Calu3 (cell line): ENCODE data around the gene CYB5B. TPM values are rescaled to one million over a fixed set of nuclear protein-coding genes. Genes with fewer than 3 reads are reported as not detected.

Experiments
- BruUV-seq: library from RNA; stranded (reverse); fragments of 400-500 nt; replicated peaks from 2 replicates; lab custom pipeline; 2021; lab: Mats Ljungman, UMichigan
- CTCF ChIA-PET: fragments of 300-600 bp; sonication (Branson Sonifier 250); formaldehyde crosslinking; loops from one replicate; lab custom pipeline; 2022; ENCODE audit warnings: antibody characterized with exemption; lab: Charles Lee
- DNase-seq: peaks from one replicate; pipeline ENCODE4 v3.0.0; 2022
- H3K27ac Mint-ChIP-seq: one replicate; pipeline ENCODE4 v1.8.0; 2022; ENCODE audit warnings: mixed read lengths; ENCODE audit not compliant: unreplicated experiment
- H3K27me3 Mint-ChIP-seq: one replicate; pipeline ENCODE4 v1.8.0; 2022; ENCODE audit warnings: mixed read lengths; ENCODE audit not compliant: unreplicated experiment
- H3K36me3 Mint-ChIP-seq: one replicate; pipeline ENCODE4 v1.8.0; 2022; ENCODE audit warnings: mild to moderate bottlenecking, moderate library complexity, mixed read lengths; ENCODE audit not compliant: insufficient read depth, unreplicated experiment
- H3K4me1 Mint-ChIP-seq: one replicate; pipeline ENCODE4 v1.8.0; 2022; ENCODE audit warnings: mild to moderate bottlenecking, low read depth, mixed read lengths; ENCODE audit not compliant: unreplicated experiment
- H3K4me3 Mint-ChIP-seq: one replicate; pipeline ENCODE4 v1.8.0; 2022; ENCODE audit warnings: mild to moderate bottlenecking, low read depth, moderate library complexity, mixed read lengths; ENCODE audit not compliant: unreplicated experiment
- H3K9me3 Mint-ChIP-seq: one replicate; pipeline ENCODE4 v1.8.0; 2022; ENCODE audit warnings: low read depth, mixed read lengths; ENCODE audit not compliant: unreplicated experiment
- intact Hi-C: fragments of 100-400 bp; cut with micrococcal nuclease; formaldehyde crosslinking; loops from one replicate; pipeline ENCODE4 v1.10.0; 2022; ENCODE audit not compliant: unreplicated experiment
- total RNA-seq: library from RNA; stranded (reverse); gene quantifications from 2 replicates; pipeline ENCODE4 v1.2.3, GENCODE V29; 2022
- TF ChIP-seq, protein P1 (sequence below): fragments of 200-600 bp; IDR thresholded peaks from one replicate; pipeline ENCODE4 v1.8.0; 2022; ENCODE audit warnings: antibody characterized with exemption; ENCODE audit not compliant: unreplicated experiment

CYB5B gene
- total RNA-seq, 1 experiment from 2014 or later: 179 TPM

DNA sequence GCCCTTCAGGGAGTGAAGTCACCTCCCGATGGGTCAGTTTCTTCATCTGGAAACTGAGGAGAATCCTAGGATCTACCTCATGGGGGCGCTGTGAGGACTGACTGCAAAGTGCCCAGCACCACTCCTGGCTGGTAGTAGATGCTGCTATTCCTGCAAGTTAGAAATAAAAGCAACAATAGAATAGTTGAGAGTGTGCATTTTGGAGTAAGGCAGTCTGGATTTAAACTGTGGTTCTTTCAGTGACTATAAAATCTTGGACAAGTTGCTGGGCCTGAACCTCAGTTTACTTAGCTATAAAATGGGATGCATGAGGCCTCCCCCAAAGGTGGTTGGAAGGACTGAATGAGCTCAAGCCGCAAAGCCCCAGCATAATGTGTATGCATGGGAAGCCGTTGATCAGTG, 70.6 kb downstream of the CYB5B start:
- Mint-ChIP-seq H3K27me3 (peaks cover 14% of the 10 kb centered on the region), H3K27ac (no peak overlapping the region), H3K9me3 (peaks cover 3% of the 10 kb centered on the region), H3K4me1 (no peaks in the 10 kb centered on the region), H3K4me3 (no peak overlapping the region), H3K36me3 (no peaks in the 10 kb centered on the region)
- intact Hi-C loops: no loop called here
- TF ChIP-seq, protein P1, sequence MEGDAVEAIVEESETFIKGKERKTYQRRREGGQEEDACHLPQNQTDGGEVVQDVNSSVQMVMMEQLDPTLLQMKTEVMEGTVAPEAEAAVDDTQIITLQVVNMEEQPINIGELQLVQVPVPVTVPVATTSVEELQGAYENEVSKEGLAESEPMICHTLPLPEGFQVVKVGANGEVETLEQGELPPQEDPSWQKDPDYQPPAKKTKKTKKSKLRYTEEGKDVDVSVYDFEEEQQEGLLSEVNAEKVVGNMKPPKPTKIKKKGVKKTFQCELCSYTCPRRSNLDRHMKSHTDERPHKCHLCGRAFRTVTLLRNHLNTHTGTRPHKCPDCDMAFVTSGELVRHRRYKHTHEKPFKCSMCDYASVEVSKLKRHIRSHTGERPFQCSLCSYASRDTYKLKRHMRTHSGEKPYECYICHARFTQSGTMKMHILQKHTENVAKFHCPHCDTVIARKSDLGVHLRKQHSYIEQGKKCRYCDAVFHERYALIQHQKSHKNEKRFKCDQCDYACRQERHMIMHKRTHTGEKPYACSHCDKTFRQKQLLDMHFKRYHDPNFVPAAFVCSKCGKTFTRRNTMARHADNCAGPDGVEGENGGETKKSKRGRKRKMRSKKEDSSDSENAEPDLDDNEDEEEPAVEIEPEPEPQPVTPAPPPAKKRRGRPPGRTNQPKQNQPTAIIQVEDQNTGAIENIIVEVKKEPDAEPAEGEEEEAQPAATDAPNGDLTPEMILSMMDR: peak; percentile 40
- peak; percentile 16 for DNase-seq
- no TSS peak for BruUV-seq
- CTCF ChIA-PET: no interaction called here

DNA sequence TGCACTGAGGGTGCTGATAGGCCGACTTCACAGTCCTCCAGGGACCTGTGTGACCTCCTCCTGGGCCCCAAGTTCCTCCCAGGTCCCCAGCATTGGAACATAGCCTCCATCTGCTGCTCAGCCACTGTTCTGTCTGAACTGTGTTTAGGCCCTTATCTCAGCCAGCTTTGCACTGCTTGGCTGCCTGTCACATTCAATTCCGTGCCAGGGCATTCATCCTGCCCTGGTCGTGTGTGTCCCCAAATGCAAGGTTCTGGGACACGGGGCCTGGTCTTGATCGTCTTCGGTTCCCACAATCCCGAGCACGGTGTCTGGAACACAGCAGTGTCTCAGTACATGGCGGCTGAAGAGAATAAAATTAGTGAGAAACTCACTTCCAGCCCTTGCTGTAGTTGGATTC, 71.4 kb downstream of the CYB5B start:
- TF ChIP-seq, protein P1: no peak
- intact Hi-C loops: no loop called here
- H3K4me3 Mint-ChIP-seq: no peak overlapping the region
- CTCF ChIA-PET: interaction anchor here (0.6 kb wide), 1 partner anchor 41 kb away, joined by 3 read pairs; no protein-coding TSS in a partner anchor
- H3K4me1 Mint-ChIP-seq: no peaks in the 10 kb centered on the region
- no TSS peak for BruUV-seq
- peaks cover 3% of the 10 kb centered on the region for H3K9me3 Mint-ChIP-seq
- H3K27ac Mint-ChIP-seq: no peak overlapping the region
- peaks cover 14% of the 10 kb centered on the region for H3K27me3 Mint-ChIP-seq
- no peaks in the 10 kb centered on the region for H3K36me3 Mint-ChIP-seq
- DNase-seq: no peak

DNA sequence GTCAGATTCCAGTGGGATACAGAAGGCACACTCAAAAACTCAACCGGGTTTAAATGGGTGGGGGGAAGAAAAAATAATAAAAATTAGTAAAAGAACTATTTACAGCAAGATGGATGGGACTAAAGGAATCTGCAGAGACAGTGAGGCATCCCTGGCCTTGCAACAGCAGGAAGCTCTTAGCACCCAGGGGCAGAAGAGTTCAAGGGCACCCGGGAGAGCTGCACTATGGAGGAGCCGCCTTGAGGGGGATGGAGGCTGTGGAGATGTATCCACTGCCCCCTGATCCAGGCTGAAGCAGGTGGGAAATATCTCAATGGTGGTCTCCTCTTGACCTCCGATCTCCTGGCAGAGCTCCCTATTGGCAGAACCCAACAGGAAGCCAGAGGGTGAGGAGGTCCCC, 72.0 kb downstream of the CYB5B start:
- no peak for DNase-seq
- CTCF ChIA-PET: no interaction called here
- H3K36me3 Mint-ChIP-seq: no peaks in the 10 kb centered on the region
- no peak overlapping the region for H3K4me3 Mint-ChIP-seq
- no peak overlapping the region for H3K27ac Mint-ChIP-seq
- intact Hi-C loops: no loop called here
- no peaks in the 10 kb centered on the region for H3K4me1 Mint-ChIP-seq
- H3K9me3 Mint-ChIP-seq: peaks cover 3% of the 10 kb centered on the region
- peaks cover 14% of the 10 kb centered on the region for H3K27me3 Mint-ChIP-seq
- TF ChIP-seq, protein P1: no peak
- BruUV-seq: no TSS peak

DNA sequence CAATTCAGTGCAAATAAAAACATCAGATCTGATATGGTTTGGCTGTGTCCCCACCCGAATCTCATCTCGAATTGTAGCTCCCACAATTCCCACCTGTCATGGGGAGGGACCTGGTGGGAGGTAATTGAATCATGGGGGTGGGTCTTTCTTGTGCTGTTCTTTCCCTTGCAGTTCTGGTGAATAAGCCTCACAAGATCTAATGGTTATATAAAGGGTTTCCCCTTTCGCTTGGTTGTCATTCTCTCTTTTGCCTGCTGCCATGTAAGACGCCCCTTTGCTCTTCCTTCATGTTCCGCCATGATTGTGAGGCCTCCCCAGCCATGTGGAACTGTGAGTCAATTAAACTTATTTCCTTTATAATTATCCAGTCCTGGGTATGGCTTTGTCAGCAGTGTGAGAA, 72.5 kb downstream of the CYB5B start:
- intact Hi-C loops: no loop called here
- TF ChIP-seq, protein P1: no peak
- Mint-ChIP-seq H3K27ac (no peak overlapping the region), H3K9me3 (peaks cover 3% of the 10 kb centered on the region), H3K4me3 (no peak overlapping the region), H3K36me3 (no peaks in the 10 kb centered on the region), H3K27me3 (peaks cover 14% of the 10 kb centered on the region), H3K4me1 (peaks cover 4% of the 10 kb centered on the region)
- no peak for DNase-seq
- BruUV-seq: no TSS peak
- CTCF ChIA-PET: no interaction called here
